Sigmoid colon (tissue), 7 donors: ENCODE results near the gene CHL1. TPM values are rescaled to one million over a fixed set of nuclear protein-coding genes. Genes with fewer than 3 reads are reported as not detected.
A peak's percentile ranks its signal among the peaks of the same experiment; 100 is the strongest.

ENCODE experiments used
- DNase-seq: peaks from one replicate; pipeline ENCODE4 v3.0.0-alpha.2; 2019
- H3K27ac ChIP-seq, 4 donors: fragments of 200-600 bp; sonication (generic); one replicate each; pipeline ENCODE4 v1.5.1; 2016 to 2019; ENCODE audit warnings: mild to moderate bottlenecking in 1 of 4
- H3K27me3 ChIP-seq, 3 donors: fragments of 200-600 bp; sonication (generic); one replicate each; pipeline ENCODE4 v1.5.1; 2019; ENCODE audit warnings: mild to moderate bottlenecking in 1 of 3
- H3K36me3 ChIP-seq, 4 donors: fragments of 200-600 bp; sonication (generic); one replicate each; pipeline ENCODE4 v1.5.1; 2016 to 2019
- H3K4me1 ChIP-seq, 4 donors: fragments of 200-600 bp; sonication (generic); one replicate each; pipeline ENCODE4 v1.5.1; 2017 to 2019
- H3K4me3 ChIP-seq, 4 donors: fragments of 200-600 bp; sonication (generic); one replicate each; pipeline ENCODE4 v1.5.1; 2017 to 2019; ENCODE audit warnings: mild to moderate bottlenecking in 2 of 4, moderate library complexity in 1 of 4
- H3K9me3 ChIP-seq, 4 donors: fragments of 200-600 bp in 3 of 4; sonication (generic) in 3 of 4; one replicate each; pipeline versions ENCODE4 v1.5.1 to v1.6.1; 2013 to 2019
- EP300 ChIP-seq, 4 donors: sonication (generic); formaldehyde crosslinking; IDR thresholded peaks; one replicate each; pipeline ENCODE4 v1.6.1; 2017; ENCODE audit warnings: antibody characterized with exemption in 4 of 4
- POLR2A ChIP-seq, 2 donors: fragments of 450-650 bp; IDR thresholded peaks; one replicate each; pipeline ENCODE4 v1.6.1; 2016; ENCODE audit warnings: antibody characterized with exemption in 2 of 2, mild to moderate bottlenecking in 2 of 2, moderate library complexity in 2 of 2
- POLR2AphosphoS5 ChIP-seq, 4 donors: sonication (generic); formaldehyde crosslinking; IDR thresholded peaks; one replicate each; pipeline ENCODE4 v1.6.1; 2017; ENCODE audit warnings: antibody characterized with exemption in 4 of 4
- WGBS, 2 donors: extraction: QIAGEN DNeasy Blood & Tissue Kit; methylation state at CpG; one replicate each; pipeline ENCODE4 v1.1.7; 2013; 5-methylcytosine and 5-hydroxymethylcytosine counted together
- intact Hi-C: fragments of 100-400 bp; cut with DNase I; formaldehyde crosslinking; loops from one replicate; pipeline ENCODE4 v1.15.1; 2023
- polyA plus RNA-seq, 3 donors: library from polyadenylated mRNA; stranded (reverse); fragments of 200-250 nt; gene quantifications; one replicate each; pipeline ENCODE4 v1.2.3, GENCODE V29; 2013
- total RNA-seq, 4 donors: library from RNA; depleted of rRNA; stranded (reverse); fragments of >200 nt; gene quantifications; one replicate each; pipeline ENCODE4 v1.1.0, GENCODE V29; 2016
- TF ChIP-seq, protein P1 (sequence below), 4 experiments: fragments of 450-650 bp in 3 of 4; fragments of 200-600 bp in 1 of 4; IDR thresholded peaks; one replicate each; pipeline ENCODE4 v1.5.1; 2016 to 2019; ENCODE audit warnings: antibody characterized with exemption in 4 of 4, mild to moderate bottlenecking in 3 of 4, moderate library complexity in 2 of 4
- donor health status: healthy with polysubstance abuse.
- donor health status: Bipolar disorder and iron deficiency.
- donor health status: healthy.

The CHL1 gene
- total and polyA plus RNA-seq, 7 donors: 0.46 to 86.7 (median 29.1) TPM

DNA sequence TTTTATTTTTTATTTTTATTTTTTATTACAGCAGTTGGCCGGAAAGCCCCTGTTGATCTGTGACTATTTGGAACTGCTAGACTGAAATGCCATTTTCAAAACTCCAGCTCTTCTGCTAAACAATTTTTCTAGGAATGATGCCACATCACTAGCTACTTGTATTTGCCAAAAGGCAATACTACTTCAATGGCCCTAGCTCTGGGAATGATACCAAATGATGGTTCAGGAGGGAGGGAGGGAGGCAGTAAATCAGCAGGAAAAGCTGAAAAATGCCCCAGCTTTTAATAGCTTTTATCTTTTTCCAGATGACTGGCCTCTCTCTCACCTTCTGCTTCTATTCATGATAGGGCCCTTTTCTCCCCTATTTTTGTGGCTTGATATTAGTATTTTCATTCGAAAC, 2.6 kb upstream of the CHL1 start:
- DNase-seq: no peak
- Histone ChIP-seq H3K9me3 (no peaks in the 10 kb centered on the region), H3K36me3 (no peaks in the 10 kb centered on the region), H3K27ac (peak overlapping the region in 1 of 4 donors; percentile 8), H3K27me3 (peaks cover 4 to 44% (median 29%) of the 10 kb centered on the region in 3 donors), H3K4me1 (peaks cover 0 to 23% (median 21%) of the 10 kb centered on the region in 4 donors), H3K4me3 (no peak overlapping the region)
- intact Hi-C loops: no loop called here
- TF ChIP-seq, protein P1, sequence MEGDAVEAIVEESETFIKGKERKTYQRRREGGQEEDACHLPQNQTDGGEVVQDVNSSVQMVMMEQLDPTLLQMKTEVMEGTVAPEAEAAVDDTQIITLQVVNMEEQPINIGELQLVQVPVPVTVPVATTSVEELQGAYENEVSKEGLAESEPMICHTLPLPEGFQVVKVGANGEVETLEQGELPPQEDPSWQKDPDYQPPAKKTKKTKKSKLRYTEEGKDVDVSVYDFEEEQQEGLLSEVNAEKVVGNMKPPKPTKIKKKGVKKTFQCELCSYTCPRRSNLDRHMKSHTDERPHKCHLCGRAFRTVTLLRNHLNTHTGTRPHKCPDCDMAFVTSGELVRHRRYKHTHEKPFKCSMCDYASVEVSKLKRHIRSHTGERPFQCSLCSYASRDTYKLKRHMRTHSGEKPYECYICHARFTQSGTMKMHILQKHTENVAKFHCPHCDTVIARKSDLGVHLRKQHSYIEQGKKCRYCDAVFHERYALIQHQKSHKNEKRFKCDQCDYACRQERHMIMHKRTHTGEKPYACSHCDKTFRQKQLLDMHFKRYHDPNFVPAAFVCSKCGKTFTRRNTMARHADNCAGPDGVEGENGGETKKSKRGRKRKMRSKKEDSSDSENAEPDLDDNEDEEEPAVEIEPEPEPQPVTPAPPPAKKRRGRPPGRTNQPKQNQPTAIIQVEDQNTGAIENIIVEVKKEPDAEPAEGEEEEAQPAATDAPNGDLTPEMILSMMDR (IDR thresholded peaks at IDR 0.05): no peak
- no peak for TF ChIP-seq POLR2AphosphoS5 (IDR thresholded peaks at IDR 0.05)
- TF ChIP-seq POLR2A (IDR thresholded peaks at IDR 0.05): no peak
- no peak for TF ChIP-seq EP300 (IDR thresholded peaks at IDR 0.05)
- WGBS, 2 donors: 45 to 81% methylated on average over 2 of the region's 2 CpGs

DNA sequence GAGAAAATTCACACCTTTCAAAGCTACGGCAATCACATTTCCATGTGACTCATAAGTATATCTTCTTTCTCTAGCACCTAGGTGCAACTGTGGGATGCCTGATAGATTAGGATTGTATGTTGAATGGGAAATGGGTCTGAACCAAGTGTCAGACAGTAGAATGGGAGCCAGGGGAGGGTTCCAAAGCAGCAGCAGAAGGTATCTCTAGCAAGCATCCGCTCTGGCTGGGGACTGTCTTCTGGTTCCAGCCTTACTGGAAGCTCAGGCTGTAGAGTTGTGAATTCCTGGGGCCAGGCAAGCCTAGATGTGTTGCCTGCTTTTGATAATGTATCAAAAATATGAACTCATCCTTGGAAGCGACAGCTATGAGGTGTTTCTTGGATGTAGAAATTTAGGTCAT, 2.1 kb upstream of the CHL1 start:
- Histone ChIP-seq H3K27me3 (peaks cover 4 to 49% (median 30%) of the 10 kb centered on the region in 3 donors), H3K36me3 (no peaks in the 10 kb centered on the region), H3K4me3 (no peak overlapping the region), H3K27ac (peak overlapping the region in 1 of 4 donors; percentile 8), H3K4me1 (peaks cover 0 to 23% (median 21%) of the 10 kb centered on the region in 4 donors), H3K9me3 (no peaks in the 10 kb centered on the region)
- intact Hi-C loops: no loop called here
- DNase-seq: no peak
- TF ChIP-seq EP300 (IDR thresholded peaks at IDR 0.05) (no peak), POLR2A (IDR thresholded peaks at IDR 0.05) (no peak), POLR2AphosphoS5 (IDR thresholded peaks at IDR 0.05) (no peak)
- TF ChIP-seq, protein P1 (IDR thresholded peaks at IDR 0.05): no peak
- WGBS, 2 donors: 85 to 89% methylated on average over 3 of the region's 3 CpGs

GRCh38 chr3:195666-196065, 897 bp upstream of the CHL1 start:
- Histone ChIP-seq H3K9me3 (no peaks in the 10 kb centered on the region), H3K4me1 (peaks cover 0 to 23% (median 21%) of the 10 kb centered on the region in 4 donors), H3K27ac (peak overlapping the region in 1 of 4 donors; percentile 55), H3K4me3 (peak overlapping the region; percentile 41 to 58 (median 48)), H3K27me3 (peaks cover 4 to 49% (median 30%) of the 10 kb centered on the region in 3 donors), H3K36me3 (no peaks in the 10 kb centered on the region)
- TF ChIP-seq POLR2AphosphoS5 (IDR thresholded peaks at IDR 0.05) (no peak), POLR2A (IDR thresholded peaks at IDR 0.05) (no peak), EP300 (IDR thresholded peaks at IDR 0.05) (no peak)
- TF ChIP-seq, protein P1 (IDR thresholded peaks at IDR 0.05): no peak
- 59 to 61% methylated on average over 6 of the region's 6 CpGs for WGBS, 2 donors
- DNase-seq: no peak
- intact Hi-C loops: no loop called here

- peaks cover 4 to 49% (median 30%) of the 10 kb centered on the region in 3 donors for H3K27me3 ChIP-seq
- intact Hi-C loops: no loop called here
- TF ChIP-seq POLR2A (IDR thresholded peaks at IDR 0.05): no peak
- peak in 1 of 4 donors; percentile 17 for TF ChIP-seq POLR2AphosphoS5 (IDR thresholded peaks at IDR 0.05)
- no peak for TF ChIP-seq EP300 (IDR thresholded peaks at IDR 0.05)
- TF ChIP-seq, protein P1 (IDR thresholded peaks at IDR 0.05): no peak
- peak overlapping the region; percentile 41 to 58 (median 48) for H3K4me3 ChIP-seq
- peak overlapping the region; percentile 51 to 63 (median 54) for H3K27ac ChIP-seq
- H3K4me1 ChIP-seq: peaks cover 0 to 23% (median 21%) of the 10 kb centered on the region in 4 donors
- H3K9me3 ChIP-seq: no peaks in the 10 kb centered on the region
- WGBS, 2 donors: 5 to 20% methylated on average over 56 of the region's 56 CpGs
- peak; percentile 66 for DNase-seq
- no peaks in the 10 kb centered on the region for H3K36me3 ChIP-seq
Observed at GRCh38 chr3:197149-197827, 725 bp downstream of the CHL1 start.
